Kidney capillary endothelial cell (primary cell): Measurements from ENCODE around the gene APPL2.
"Not testable (repeated sequence)": the region's sequence is repeated elsewhere in the genome, so short reads cannot be mapped to it uniquely, and the experiment has no call there.

Experiments used
- DNase-seq: peaks from one replicate; pipeline ENCODE4 v3.0.0-alpha.2; 2018; ENCODE audit warnings: low spot score

The APPL2 gene

GRCh38 chr12:105256921-105257320, 20.9 kb upstream of the APPL2 start:
- DNase-seq, result no peak

- not testable (repeated sequence) for DNase-seq
Measured at GRCh38 chr12:105256431-105256830, 20.5 kb upstream of the APPL2 start.

GRCh38 chr12:105256011-105256410, 20.0 kb upstream of the APPL2 start:
- DNase-seq, result no peak

GRCh38 chr12:105253866-105254513, 18.0 kb upstream of the APPL2 start:
- DNase-seq, result peak; percentile 92

- no peak for DNase-seq
Measured at GRCh38 chr12:105252901-105253300, 16.9 kb upstream of the APPL2 start.

- not testable (repeated sequence) for DNase-seq
Measured at GRCh38 chr12:105245776-105246427, 9.9 kb upstream of the APPL2 start.

- no peak for DNase-seq
Measured at GRCh38 chr12:105245291-105245690, 9.3 kb upstream of the APPL2 start.

GRCh38 chr12:105240228-105240627, 4.3 kb upstream of the APPL2 start:
- DNase-seq, result no peak

- DNase-seq, result no peak
Measured at GRCh38 chr12:105239304-105239703, 3.3 kb upstream of the APPL2 start.

GRCh38 chr12:105237666-105238065, 1.7 kb upstream of the APPL2 start:
- DNase-seq, result no peak

GRCh38 chr12:105235281-105235731, 668 bp downstream of the APPL2 start:
- DNase-seq, result peak; percentile 36

GRCh38 chr12:105234197-105234596, 1.8 kb downstream of the APPL2 start:
- DNase-seq, result no peak

GRCh38 chr12:105233041-105233905, 2.7 kb downstream of the APPL2 start:
- no peak for DNase-seq

- no peak for DNase-seq
Measured at GRCh38 chr12:105231396-105231795, 4.6 kb downstream of the APPL2 start.

GRCh38 chr12:105229371-105229770, 6.6 kb downstream of the APPL2 start:
- no peak for DNase-seq

GRCh38 chr12:105228966-105229365, 7.0 kb downstream of the APPL2 start:
- no peak for DNase-seq

GRCh38 chr12:105228494-105228893, 7.5 kb downstream of the APPL2 start:
- peak; percentile 70 for DNase-seq

- DNase-seq, result no peak
Measured at GRCh38 chr12:105227879-105228278, 8.1 kb downstream of the APPL2 start.

GRCh38 chr12:105226219-105226618, 9.8 kb downstream of the APPL2 start:
- DNase-seq, result peak; percentile 27

- DNase-seq, result no peak
Measured at GRCh38 chr12:105225505-105226015, 10.4 kb downstream of the APPL2 start.

GRCh38 chr12:105224399-105224798, 11.6 kb downstream of the APPL2 start:
- DNase-seq, result no peak

GRCh38 chr12:105223884-105224283, 12.1 kb downstream of the APPL2 start:
- DNase-seq, result no peak
